Esophagus squamous epithelium (tissue), 4 donors: ENCODE data around the gene CELF4.

Source experiments
- POLR2A ChIP-seq, 4 donors: fragments of 450-650 bp; IDR thresholded peaks; one replicate each; pipeline ENCODE4 v1.6.1; 2017; ENCODE audit warnings: antibody characterized with exemption in 4 of 4, mild to moderate bottlenecking in 4 of 4, moderate library complexity in 3 of 4
- TF ChIP-seq, protein P1 (sequence below), 6 experiments: fragments of 450-650 bp in 4 of 6; fragments of 200-600 bp in 2 of 6; sonication (generic) in 2 of 6; IDR thresholded peaks; one replicate each; pipeline ENCODE4 v1.5.1; 2016 to 2019; ENCODE audit warnings: antibody characterized with exemption in 6 of 6, mild to moderate bottlenecking in 4 of 6, moderate library complexity in 4 of 6

DNA sequence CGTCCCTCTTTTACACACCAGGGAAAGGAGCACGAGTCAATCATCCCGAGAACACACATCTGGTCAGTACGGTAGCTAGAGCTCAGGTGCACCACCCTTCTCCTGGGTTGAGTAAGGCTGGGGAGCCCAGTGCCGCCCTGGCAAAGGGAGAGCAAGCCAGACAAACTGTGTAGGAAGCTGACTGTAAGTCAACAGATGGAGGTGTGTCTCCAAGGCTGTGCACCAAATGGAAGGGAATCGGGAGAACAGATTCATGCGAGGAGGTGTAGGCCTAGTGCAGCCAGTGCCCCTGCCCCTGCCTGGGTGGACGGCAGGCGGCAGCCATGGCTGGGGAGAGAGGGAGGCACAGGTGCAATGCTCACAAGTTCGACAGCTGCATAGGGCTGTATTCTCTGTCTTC, 65.7 kb downstream of the CELF4 start:
- TF ChIP-seq, protein P1, sequence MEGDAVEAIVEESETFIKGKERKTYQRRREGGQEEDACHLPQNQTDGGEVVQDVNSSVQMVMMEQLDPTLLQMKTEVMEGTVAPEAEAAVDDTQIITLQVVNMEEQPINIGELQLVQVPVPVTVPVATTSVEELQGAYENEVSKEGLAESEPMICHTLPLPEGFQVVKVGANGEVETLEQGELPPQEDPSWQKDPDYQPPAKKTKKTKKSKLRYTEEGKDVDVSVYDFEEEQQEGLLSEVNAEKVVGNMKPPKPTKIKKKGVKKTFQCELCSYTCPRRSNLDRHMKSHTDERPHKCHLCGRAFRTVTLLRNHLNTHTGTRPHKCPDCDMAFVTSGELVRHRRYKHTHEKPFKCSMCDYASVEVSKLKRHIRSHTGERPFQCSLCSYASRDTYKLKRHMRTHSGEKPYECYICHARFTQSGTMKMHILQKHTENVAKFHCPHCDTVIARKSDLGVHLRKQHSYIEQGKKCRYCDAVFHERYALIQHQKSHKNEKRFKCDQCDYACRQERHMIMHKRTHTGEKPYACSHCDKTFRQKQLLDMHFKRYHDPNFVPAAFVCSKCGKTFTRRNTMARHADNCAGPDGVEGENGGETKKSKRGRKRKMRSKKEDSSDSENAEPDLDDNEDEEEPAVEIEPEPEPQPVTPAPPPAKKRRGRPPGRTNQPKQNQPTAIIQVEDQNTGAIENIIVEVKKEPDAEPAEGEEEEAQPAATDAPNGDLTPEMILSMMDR (IDR thresholded peaks at IDR 0.05) = no peak
- no peak for TF ChIP-seq POLR2A (IDR thresholded peaks at IDR 0.05)
